HG03378 (cell line): ENCODE measurements around the gene IPMK.
"Not testable (repeated sequence)": the region's sequence is repeated elsewhere in the genome, so short reads cannot be mapped to it uniquely, and the experiment has no call there.

ENCODE experiments used
- ATAC-seq: cut with Tn5 transposase; IDR thresholded peaks from one replicate; pipeline ENCODE4 v1.9.1; 2021; ENCODE audit warnings: mild to moderate bottlenecking, moderate library complexity; ENCODE audit not compliant: unreplicated experiment

Gene IPMK

DNA sequence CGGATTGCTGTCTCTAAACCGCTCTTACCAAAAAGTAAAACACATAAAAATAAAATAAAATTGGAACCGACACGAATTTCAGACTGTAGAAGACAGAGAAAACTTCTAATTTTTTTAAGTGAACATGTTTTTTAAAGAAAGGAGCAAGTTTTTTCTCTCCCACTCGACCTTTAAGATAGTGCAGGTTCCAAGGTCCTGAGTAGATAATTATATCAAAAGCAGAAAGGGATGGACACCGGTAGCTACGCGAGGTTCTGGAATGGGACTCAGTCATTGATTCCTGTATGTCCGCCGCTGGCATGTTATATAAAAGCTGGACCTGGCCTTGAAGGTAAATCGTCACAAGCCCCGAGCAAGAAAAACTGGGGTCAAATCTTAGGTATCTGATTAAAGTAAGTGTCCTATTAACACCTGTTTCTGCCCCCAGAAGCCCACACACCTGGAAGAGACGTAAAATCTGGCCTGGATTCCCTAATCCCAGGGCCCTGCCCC lies 806 bp upstream of the IPMK start:
- no peak for ATAC-seq

DNA sequence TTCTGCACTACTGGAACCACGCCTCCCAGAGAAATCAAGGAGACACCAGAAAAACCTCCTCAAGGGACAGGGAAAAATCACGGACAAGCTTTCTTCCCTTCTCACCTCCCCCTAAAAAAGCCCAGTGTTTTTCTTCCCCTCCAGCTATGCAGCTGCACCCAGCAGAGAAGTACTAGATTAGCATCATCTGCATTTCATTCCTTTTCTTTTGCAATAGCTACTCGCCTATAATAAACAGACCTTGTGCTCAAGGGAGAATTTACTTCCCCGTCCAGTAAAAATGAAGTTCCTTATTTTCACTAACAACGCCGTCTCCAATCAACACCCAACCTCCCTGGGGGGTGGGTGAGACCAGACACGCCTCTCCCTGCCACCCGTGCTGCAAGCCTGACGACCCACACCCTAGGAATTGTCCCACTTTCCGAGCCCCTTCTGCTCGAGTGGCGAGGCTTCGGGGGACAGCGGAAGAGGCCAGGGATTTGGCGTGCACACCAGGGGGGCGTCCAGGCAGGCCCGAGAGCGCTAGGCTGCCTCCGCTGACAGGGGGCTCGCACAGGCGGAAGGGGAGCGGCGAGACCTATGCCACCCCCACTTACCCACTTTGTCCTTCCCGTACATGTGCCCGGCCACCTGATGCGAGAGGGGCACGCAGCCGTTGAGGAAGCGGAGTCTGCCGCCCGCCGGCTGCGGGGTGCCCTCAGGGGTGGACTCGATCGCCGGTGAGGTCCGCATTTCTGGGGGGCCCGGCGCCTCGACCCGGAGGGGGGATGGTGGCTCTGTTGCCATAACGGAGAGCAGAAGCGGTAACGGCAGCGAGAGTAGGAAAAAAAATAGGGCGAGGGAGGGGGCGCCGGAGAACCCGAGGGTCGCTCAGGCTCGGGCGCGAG lies 625 bp downstream of the IPMK start:
- ATAC-seq = no peak

DNA sequence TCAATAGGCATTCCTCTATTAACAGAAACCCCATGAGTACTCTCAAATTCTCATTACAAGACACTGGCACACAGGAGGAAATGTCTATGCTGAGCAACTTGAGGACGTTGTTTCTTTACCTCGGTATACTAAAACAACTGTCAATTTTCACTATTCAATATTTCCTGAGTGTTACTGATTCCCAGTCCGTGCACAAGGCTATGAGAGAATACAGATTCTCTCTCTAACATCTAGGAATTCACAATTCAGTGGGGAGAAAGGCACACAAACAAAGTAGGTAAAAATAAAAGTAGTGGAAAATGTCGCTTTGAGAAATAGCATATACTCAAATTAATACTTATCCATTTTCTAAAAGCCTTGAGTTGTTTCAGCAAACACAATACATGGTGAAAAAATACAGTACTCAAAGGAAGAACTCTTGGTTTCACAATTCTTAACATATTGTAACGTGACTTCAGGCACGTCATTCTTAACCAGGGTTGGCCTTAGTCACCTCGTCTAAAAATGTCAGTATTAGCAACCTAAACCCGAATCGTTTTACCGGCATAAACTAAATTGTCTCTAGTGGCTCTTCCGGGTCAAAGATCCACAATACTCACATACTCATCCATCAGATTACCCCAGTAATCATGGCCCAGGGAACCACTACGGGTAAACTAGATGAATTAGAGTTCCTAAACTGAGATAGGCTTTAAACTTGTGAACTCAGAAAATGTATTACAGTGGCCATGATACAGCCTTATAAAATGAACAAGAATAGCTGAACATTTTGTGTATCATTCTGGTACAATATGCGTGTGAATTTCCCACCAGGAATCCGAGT lies 1.5 kb downstream of the IPMK start:
- ATAC-seq = peak; percentile 31

DNA sequence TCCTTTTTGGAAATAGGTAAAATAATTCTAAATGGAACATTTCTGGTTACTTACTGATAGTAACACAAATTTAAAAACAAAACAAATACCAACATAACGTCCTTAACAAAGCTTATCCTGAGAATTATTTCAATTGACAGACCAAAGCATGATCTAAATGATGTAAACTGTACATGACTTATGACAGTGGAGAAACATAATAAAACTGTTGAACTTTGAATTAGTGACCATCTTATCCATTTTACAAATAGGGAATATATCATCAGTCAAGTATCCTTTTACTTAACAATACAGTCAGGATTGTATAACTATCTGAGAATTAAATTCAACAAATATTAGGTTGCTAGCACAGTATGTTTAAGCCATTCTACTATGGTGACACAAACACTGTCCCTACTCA lies 2.4 kb downstream of the IPMK start:
- no peak for ATAC-seq

DNA sequence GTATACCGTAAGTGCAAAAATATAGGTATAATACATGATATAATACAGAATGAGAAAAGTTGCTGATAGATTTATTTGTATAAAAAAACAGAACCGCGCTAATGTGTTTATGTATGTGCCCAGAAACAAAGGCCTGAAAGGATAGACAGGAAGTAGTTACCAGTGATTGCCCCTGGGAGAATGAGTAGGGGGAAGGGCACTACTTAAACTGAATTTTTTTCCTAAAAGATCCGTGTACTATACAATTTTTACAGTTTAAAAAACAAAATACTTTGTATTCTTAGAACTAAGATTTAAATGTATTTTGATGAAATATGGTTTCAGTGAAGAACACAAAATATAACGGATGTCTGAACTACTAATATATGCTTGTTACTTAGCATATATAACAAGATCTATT lies 2.9 kb downstream of the IPMK start:
- no peak for ATAC-seq

DNA sequence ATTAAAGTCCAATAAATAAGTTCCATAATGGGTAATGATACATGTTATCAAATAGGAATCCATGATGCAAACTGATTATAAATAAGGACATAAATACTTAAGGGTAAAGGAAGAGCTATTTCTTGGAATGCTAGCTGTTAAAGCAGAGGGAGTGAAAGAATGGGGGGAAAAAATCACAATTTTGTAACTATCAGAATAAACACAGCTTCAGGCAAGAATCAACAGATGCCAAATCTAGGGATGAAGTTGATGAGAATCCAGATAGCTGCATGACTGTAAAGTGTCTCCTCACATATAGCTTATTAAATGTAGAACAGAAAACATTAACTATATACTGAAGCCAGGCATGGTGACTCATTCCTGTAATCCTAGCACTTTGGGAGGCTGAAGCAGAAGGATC lies 4.9 kb downstream of the IPMK start:
- no peak for ATAC-seq

DNA sequence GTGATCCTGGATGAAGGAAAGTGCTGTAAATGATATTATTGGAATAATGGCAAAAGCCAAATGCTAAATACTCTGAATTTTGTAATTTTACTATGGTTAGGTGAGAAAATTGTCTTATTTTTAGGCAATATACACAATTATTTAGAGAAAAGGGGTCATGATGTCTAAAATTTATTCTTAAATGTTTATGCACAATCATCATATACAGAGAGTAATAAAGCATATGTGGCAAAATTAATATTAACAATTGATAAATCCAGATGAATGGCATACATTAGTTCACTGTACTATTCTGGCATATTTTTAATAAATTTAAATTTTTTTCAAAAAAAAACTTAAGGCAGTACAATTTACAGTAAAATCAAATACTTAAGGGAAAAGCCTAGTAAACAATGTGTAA lies 7.4 kb downstream of the IPMK start:
- no peak for ATAC-seq

DNA sequence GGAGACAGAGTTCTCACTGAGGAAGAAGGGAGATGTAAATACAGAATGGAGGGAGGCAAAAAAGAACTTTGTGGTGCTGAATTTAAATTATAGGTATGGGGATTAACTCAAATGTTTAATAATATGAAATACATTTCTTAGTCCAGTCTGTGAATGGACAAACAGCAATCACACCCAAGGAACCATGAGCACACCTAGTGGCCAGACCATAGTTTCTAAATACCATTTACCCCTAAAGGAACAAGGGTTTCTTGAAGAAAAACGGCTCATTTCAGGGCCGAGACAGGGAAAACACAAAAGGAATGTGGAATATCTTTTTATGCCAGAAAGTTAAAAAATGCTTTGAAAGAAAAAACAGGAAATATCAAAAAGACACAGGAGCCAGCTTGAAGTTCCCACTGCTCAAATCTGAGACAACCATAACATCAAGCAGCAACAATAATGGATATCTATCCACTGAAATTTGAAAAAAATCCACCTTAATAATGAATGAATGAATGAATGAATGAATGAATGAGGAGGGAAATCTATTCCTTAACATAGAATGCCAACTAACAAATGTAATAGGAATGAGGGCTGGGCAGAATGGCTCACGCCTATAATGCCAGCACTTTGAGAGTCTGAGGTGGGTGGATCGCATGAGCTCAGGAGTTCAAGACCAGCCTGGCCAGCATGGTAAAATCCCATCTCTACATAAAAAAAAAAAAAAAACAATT lies 8.6 kb downstream of the IPMK start:
- ATAC-seq = no peak

DNA sequence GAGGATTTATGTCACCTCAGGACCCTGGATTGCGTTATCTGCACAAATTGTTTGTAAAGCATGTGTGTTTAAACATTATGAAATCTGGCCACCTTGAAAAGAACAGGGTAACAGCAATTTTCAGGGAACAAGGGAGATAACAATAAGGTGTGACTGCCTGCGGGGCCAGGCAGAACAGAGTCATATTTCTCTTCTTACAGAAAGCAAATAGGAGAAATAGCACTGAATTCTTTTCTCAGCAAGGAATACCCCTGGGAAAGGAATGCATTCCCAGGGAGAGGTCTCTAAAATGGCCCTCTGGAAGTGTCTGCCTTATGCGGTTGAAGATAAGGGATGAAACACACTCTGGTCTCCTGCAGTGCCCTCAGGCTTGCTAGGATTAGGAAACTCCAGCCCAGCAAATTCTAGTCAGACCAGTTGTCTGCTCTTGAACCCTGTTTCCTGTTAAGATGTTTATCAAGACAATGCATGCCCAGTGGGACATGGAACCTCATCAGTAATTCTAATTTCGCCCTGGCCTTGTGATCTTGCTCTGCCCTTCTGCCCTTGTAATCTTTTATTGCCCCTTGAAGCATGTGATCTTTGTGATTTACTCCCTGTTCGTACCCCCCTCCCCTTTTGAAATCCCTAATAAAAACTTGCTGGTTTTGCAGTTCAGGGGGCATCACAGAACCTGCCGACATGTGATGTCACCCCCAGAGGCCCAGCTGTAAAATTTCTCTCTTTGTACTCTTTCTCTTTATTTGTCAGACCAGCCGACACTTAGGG lies 11.5 kb downstream of the IPMK start:
- not testable (repeated sequence) for ATAC-seq

DNA sequence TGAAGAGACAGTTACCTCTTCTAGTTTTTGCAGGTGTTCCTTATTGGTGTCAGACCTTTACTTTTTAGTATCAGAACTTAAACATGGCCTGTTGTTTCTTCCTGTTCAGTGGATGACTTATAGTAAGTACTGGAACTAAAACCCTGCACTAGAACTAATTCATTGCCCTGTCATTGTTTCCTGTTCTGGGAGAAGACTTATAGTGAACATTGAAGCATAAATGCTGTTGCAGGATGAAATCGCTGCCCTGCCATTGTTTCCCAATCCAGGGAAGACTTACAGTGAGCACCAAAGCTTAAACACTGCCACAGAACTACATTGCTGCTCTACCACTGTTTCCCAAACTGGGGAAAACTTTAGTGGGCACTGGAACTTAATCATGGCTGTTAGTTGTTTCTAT lies 13.1 kb downstream of the IPMK start:
- no peak for ATAC-seq

DNA sequence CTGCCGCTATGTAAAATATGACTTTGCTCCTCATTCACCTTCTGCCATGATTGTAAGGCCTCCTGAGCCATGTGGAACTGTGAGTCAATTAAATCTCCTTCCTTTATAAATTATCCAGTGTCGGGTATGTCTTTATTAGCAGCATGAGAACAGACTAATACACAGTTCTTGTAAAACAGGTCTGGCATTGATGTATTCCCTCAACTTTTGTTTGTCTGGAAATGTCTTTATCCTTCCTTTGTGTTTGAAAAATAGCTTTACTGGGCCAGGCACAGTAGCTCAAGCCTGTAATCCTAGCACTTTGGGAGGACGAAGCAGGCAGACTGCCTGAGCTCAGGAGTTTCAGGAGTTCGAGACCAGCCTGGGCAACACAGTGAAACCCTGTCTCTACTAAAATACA lies 14.5 kb downstream of the IPMK start:
- ATAC-seq = no peak

DNA sequence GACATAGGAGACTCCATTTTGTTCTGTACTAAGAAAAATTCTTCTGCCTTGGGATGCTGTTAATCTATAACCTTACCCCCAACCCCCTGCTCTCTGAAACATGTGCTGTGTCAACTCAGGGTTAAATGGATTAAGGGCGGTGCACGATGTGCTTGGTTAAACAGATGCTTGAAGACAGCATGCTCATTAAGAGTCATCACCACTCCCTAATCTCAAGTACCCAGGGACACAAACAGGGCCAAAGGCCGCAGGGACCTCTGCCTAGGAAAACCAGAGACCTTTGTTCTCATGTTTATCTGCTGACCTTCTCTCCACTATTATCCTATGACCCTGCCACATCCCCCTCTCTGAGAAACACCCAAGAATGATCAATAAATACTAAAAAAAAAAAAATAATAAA lies 23.0 kb downstream of the IPMK start:
- not testable (repeated sequence) for ATAC-seq

DNA sequence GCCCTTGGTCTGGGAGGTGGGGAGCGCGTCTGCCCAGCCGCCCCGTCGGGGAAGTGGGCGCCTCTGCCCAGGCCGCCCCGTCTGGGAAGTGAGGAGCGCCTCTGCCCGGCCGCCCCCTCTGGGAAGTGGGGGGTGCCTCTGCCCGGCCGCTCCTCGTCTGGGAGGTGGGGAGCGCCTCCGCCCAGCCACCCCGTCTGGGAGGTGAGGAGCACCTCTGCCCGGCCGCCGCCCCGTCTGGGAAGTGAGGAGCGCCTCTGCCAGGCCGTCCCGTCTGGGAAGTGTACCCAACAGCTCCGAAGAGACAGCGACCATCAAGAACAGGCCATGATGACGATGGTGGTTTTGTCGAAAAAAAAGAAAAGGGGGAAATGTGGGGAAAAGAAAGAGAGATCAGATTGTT lies 23.5 kb downstream of the IPMK start:
- ATAC-seq = not testable (repeated sequence)

DNA sequence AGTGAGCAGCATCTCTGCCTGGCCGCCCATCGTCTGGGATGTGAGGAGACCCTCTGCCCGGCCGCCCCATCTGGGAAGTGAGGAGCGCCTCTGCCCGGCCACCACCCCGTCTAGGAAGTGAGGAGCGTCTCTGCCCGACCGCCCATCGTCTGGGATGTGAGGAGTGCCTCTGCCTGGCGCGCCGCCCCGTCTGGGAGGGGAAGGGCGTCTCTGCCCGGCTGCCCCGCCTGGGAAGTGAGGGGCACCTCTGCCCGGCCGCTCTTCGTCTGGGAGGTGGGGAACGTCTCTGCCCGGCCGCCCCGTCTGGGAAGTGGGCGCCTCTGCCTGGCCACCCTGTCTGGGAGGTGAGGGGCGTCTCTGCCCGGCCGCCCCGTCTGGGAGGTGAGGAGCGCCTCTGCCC lies 23.9 kb downstream of the IPMK start:
- ATAC-seq = not testable (repeated sequence)

DNA sequence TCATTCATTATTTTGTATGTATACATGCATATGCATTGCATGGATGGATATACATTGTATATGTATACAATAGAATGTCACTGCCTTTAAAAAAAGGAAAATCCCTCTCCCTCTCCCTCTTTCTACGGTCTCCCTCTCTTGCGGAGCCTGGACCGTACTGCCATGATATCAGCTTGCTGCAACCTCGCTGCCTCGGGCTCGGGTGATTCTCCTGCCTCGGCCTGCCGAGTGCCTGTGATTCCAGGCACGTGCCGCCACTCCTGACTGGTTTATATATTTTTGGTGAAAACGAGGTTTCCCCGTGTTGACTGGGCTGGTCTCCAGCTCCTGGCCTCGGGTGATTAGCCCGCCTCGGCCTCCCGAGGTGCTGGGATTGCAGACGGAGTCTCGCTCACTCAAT lies 24.4 kb downstream of the IPMK start:
- ATAC-seq = no peak

DNA sequence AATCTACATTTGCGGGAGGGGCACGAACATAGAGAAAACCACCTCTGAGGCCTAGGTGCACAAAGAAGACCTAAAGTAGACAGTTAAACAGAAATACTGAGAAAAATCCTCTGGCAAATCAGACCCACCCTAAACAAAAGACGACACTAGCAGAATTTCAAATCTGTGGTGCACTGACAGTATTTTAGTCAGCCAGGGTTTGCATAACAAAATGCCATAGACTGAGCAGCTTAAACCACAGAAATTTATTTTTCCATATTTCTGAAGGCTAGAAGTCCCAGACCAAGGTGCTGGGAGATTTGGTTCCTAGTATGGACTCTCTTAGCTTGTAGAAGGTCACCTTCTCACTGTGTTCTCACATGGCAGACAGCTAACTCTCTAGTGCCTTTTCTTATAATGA lies 26.3 kb downstream of the IPMK start:
- ATAC-seq = no peak

DNA sequence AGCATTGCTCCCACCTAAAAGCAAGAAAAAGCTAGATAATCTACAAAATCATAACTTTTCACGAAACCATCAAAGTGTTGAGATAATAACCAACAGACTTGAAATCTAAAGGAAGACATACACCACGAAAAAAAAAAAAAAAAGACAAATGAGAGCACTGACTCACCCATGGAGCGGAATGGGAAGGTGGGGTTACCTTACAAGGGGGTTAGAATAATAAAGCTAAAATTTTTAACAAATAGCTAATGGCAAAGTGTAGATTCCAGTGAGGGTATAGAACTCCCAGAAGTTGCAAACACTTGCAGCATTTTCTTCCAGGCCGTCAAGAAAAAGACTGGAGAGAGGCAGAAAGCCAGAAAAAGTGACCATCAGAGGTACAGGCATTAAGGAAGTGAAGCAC lies 27.2 kb downstream of the IPMK start:
- no peak for ATAC-seq

DNA sequence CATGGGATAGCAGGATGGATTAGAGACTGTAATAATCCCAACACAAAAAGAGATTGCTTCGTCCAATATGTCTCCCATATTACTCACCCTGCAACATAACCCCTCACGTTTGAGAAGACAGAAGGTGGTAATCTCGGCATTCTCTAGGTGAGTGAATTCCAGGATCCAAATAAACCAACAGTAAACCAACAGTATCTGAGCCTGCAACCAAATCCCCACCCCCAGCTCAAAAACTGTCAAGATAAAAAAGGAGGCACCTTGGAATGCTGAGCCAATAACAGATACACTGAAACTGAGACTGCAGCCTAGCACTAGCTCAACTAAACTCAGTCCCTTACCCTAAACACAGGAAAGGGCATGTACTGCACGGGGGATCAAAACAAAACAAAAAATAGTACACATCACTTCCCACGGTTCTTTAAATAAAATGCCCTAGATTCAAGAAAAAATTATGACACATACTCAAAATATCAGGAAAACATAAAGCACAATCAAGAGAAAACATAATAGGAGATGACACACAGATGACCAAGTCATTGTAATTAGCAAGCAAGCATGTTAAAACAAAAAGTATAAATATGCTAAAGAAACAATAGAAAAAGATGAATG lies 28.0 kb downstream of the IPMK start:
- ATAC-seq = no peak

DNA sequence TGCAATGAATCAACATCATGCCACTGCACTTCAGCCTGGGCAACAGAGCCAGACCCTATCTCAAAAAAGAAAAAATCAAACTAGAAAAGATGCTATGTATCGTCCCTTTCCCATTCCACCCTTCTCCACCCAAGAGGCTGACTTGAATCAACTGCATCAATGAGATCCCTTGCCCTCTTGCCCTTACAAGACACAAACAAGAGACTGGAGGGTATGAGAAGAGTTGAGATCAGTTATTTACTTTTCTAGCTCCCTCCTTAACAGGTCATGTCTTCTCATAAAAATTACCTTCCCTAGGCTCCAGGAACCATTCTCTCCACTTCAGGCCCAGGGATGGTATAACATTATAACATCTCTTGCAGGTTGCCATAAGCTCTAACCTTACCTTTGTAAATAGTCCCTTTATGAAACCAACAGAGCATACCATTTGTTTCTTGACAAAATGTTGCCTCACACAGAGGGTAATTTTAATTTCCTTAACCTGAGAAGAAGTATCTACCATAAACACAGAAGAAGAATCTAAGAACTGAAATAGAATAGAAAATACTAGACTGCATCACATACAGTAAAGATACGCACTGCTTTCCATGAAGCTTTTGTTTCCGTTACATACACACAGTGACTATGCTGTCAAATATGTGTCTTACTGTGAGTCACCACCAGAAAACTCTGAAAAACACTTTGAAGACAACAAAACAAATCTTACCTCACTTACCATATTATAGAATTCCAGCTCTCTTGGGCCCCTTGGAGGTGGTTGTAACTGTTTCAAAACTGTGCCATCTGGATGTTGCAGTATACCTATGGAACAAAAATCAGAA lies 30.5 kb downstream of the IPMK start:
- ATAC-seq = no peak
